HG03521 (cell line): ENCODE results near the gene RAB22A.

Source experiments
- ATAC-seq: cut with Tn5 transposase; IDR thresholded peaks from one replicate; pipeline ENCODE4 v1.9.1; 2021; ENCODE audit warnings: mild to moderate bottlenecking, moderate library complexity; ENCODE audit not compliant: unreplicated experiment

Gene RAB22A

DNA sequence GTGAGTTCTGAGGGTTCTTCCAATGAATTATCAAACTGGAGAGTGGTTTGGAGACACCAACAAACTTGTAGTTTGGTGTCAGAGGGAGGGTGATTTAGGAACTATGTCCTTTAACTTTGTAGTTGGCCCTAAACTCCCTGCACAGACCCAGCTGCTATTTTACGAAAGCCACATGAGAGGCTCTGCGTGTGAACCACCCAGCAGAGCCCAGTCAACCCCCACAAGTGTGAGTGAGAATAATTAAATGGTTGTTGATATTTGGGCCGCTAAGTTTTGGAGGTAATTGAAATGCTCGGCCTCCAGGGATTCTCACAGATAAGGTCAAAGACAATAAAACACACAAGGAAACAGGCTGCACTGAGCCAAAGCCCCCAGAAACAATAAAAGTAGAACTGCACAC, 72.6 kb downstream of the RAB22A start:
- ATAC-seq: no peak

DNA sequence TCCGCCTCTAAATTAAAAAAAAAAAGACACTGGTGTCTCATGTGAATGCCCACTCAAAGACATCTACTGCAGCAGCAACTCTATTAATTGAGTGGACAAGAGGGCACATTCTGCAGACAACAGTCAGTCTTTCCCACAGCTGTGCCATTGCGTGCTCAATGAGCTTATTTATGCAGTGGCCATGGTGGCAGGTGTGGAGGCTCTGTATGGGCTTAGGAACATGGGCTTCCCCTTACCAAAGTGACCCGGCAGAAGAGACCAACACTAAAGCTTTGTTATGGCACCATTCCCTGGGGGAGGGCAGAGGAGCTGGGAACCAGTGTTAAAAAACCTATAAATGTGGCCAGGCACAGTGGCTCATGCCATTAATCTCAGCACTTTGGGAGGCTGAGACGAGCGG, 75.3 kb downstream of the RAB22A start:
- ATAC-seq: no peak

DNA sequence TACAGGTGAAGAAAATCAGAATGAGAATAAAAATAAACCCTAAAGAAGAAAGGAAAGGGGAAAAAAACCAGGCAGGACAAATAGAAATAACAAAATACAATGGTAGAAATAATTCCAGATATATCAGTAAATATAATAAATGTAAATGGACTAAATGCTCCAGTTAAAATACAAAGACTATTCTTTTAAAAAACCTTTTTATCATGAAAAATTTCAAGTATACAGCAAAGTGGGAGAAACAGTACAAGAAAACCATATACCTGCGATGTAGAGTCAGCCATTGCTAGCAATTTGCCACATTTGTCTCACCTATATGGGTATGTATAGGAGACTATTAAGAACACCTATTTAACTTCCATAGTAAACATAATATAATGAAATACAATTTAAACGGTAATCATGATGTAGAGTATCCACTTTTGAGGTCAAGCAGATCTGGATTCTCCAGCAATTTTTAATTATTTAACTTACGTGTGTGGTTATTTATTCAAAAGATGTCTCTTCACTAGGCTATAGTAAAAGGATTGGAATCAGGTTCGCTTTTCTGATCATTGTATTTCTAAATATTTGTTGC, 78.6 kb downstream of the RAB22A start:
- no peak for ATAC-seq

DNA sequence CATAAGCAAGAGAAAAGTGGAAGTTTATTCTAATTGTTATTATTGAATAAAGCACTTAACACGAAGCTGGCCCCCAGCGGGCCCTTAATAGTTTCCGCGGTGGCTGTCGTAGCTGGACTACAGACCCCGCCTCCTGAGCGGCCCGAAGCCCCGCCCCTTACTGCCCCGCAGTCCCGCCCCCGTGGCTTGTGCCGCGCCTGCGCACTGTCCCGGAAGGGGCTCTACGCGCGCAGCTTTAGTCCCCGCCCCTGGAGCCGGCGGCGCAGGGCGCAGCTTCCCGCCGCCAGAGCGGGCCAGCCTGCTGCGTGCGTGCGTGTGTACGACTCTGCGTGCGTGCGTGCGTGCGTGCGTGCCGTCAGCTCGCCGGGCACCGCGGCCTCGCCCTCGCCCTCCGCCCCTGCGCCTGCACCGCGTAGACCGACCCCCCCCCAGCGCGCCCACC, 79.4 kb downstream of the RAB22A start, which contains the start of gene VAPB:
Gene VAPB, plus strand, starts transcription at position 348 of the 442 bp plus-strand sequence. CDS start 231 bp downstream, outside the sequence.
- peak; percentile 97 for ATAC-seq

DNA sequence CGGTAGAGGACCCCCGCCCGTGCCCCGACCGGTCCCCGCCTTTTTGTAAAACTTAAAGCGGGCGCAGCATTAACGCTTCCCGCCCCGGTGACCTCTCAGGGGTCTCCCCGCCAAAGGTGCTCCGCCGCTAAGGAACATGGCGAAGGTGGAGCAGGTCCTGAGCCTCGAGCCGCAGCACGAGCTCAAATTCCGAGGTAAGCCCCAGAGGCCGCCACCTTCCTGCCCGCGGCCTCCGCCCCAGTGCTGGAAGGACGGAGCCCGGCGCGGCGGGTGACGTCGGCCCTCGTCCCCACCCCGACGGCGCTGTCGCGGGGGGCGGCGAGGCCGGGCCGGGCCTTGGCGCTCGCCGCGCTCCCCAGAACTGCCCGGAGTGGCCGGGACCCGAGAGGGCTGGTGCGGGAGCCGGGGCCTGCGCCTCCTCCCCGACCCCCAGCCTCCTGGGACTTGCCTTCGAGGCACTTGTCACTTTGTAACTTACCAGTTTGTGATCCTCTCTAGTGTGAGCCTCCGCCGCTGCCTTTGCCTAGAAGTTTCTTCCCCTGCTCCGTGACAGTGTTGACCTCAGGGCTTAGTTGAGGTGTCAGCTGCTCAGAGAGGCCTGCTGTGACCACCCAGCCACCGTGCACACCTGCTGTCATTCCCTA, 79.9 kb downstream of the RAB22A start:
- peak; percentile 26 for ATAC-seq

DNA sequence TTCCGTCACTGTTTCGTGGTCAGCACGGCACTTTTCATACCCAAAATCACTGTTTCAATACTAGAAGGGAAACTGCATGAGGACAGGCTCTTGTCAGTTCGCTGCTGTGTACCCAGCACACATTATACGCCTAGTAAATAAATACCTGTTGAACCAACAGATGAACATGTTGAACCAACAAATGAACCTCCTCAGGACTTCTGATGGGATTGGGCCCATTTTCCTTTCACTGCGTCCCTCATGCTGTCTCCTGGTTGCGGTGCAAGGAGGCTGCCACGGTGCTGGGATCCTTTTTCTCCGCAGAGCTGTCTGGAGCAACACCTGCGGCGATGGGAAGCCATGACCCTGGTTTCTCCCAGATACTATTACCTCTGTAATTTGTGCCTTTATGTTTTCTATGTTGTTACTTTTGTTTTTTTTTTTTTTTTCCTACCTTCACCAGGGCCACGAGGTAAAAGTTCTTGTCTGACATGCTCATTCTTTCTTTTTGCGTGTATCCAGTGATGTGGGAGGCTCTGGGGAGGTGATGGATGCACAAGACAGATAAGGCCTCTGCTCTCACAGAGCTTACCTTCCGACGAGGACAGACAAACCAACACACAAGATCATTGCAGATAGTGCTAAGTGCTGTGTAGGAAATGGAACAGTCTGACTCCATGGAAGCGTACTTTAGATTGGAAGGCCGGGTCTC, 80.6 kb downstream of the RAB22A start:
- no peak for ATAC-seq

DNA sequence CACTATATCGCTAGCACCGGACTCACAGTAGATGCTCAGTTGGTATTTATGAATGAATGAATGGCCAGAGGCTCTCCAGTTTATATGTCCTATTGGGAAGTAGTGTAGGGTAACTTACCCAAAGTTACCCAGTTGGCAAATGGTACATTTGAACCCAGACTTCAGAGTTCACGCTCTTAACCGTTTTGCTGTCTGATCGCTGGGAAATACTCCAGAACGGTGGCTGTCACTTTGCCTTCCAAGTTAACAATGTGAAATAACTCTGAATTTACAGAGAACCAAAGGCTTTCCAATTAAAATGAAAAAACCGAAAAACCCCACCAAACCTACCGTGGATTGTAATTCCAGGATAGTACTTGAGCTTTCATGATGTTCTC, 81.1 kb downstream of the RAB22A start:
- ATAC-seq: no peak

DNA sequence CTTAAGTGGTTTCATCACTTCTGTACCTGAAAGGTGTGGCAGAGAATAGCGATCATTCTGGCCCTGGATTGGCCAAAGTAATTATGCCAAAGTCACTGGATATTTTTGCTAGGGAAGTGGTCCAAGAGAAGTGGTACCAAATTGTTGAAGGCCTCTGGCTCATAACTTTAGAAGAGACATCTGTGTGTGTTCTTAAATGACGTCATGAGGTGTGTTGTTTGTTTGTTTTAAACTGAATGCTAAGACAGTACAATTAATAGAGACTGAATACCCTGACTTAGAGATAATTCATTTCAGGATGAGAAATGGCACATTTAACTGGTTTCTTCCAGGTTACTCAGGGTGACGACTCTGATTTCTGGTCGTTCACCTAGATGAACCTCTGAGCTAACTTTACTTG, 82.8 kb downstream of the RAB22A start:
- no peak for ATAC-seq

DNA sequence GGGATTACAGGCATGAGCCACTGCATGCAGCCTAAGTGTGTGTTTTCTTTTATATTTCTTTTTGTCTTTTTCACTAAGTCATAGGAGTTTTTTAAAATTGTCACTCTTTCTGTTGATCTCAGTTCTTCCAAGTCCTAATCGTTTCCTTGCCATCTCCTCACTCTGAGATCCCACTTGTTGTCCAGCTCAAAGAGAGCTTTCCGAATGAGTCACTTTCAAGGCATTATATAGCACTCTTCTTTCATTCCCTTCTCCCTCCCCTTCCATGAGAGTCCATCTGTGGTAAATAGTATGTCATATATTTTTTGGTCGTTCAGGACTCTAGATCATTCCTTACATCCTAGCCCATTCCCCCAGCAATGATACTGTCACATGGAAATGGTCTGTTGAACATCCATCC, 83.8 kb downstream of the RAB22A start:
- no peak for ATAC-seq

DNA sequence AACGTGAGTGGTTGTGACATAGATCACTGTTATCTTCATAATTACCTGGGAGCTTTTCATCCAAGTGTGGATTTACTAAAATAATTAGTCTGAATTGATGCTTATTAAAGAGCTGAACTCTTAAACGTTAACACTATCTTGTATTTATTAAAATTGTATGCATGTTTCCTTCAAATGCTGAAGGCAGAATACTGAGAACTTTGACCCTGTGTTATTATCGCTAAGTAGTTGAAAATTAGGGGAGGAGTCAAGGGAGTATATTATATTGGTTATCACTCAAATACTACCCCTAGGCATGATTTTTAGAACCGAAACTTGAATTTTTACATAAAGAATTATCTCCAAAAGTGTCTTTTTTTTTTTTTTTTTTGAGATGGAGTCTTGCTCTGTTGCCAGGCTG, 85.3 kb downstream of the RAB22A start:
- ATAC-seq: no peak

DNA sequence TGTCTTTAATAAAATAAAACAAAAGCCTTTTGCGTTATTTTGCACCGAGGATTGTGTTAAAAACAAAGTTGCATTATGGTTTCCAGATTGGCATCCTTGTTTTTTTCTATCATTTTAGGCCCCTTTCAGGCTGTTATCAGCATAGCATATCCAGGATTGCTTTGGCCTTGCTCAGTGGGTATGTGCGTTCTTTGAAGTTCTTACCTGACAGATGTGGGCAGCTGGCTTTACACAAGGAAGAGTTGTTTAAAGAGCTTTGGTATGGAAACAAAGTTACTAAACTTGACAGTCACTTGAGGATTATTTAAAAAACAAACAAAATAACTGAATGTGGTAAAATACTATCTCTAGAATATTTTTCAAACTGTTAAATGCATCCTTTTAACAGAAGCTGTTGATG, 86.1 kb downstream of the RAB22A start:
- no peak for ATAC-seq

DNA sequence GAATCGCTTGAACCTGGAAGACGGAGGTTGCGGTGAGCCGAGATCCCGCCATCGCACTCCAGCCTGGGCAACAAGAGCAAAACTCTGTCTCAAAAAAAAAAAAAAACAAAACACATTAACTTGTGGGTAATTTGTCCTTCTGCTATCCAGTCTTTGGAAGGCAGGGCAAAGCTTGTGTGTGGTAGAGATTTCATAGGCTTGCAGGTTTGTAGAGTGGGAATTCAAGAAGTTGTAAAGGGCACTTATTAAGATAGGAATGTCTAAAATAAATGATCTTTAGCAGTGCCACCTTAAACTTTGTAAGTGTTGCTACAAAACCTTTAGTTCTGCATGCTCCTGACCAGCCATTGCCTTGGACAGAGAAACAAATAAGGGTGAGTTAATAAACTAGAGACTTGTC, 87.9 kb downstream of the RAB22A start:
- no peak for ATAC-seq

DNA sequence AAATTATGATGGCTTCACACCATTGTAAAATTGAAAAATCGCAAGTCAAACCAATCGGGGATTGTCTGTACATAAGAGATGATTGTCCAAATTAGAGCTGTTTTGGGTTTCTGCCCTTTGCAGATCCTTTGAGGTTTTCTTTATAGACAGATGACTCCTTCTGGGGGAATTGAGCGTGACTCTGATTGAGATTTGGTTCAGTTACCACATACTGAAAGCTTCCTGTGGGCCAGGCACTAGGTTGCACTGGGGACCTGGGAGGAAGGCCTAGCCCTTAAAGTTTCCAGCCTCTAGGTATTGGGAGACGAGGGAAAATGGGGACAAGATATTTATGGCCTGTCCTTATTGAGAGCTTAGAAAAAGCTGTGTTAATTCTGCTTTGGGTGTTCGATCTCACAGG, 88.7 kb downstream of the RAB22A start:
- ATAC-seq: no peak

DNA sequence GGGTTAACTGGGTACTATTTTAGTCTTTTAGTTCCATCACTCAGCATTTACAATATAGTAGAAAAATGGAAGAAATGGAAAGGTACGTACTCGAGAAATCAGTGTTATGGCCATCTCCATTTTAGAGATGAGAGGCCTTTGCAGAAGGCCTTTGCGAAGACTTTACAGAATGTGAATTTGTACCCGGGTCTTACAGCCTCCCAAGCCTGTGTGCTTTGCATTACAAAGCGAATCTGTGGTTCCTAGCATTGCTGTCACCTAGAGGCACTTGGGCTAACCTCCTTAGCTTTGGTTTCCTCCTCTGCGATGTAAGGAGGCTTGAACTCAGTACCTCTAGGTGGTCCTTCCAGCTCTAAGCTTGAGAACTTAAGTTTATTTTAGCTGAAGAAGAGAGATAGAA, 90.4 kb downstream of the RAB22A start:
- no peak for ATAC-seq

DNA sequence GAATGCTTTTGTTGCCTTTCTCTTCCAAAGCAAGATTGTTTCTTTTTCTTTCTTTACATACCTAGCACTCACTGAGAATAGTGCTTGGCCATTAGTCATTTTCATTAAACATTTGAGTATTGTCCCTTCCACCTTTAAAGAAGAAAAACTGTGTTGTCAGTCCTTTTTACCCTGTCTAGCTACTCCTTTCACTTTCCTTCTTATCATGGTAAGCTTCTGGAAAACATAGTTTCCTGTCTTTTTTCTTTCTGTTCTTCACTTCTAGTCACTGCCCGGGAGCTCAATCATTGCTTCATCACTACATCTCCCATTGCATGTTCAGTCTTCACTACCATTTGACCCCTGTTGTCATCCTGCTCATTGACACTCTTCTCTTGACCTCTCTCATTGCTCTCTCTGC, 91.6 kb downstream of the RAB22A start:
- no peak for ATAC-seq

DNA sequence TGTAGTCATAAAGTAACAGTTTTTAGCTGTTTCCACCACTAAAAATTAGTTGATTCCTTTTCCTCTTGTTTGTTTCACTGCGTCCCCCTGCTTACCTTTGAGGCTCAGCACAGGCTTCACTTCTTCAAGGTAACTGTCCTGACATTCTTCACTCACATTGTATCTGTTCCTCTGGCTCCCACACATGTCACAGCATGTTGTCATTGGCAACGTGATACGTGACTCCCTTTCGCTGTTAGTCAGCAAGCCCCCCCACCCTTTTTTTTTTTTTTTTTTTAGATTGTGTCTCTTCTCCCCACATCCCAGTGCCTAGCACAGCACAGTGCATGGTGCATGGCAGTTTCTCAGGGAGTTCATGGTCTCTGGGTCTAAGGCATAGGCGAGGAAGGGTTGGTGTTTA, 92.8 kb downstream of the RAB22A start:
- no peak for ATAC-seq

DNA sequence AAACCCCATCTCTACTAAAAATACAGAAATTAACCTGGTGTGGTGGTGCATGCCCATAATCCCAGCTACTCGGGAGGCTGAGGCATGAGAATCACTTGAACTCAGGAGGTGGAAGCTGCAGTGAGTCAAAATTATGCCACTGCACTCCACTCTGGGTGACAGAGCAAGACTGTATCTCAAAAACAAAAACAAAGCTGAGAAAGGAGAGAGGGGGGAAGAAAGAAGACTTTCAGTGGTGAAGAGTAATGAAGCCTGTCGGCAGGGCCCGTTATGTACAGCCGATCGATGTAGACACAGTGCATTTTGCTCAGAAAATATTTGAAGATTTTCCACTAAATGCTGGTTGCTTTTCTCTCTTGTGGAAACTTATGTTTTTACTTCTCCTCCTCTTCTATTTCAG, 93.3 kb downstream of the RAB22A start:
- peak; percentile 81 for ATAC-seq

DNA sequence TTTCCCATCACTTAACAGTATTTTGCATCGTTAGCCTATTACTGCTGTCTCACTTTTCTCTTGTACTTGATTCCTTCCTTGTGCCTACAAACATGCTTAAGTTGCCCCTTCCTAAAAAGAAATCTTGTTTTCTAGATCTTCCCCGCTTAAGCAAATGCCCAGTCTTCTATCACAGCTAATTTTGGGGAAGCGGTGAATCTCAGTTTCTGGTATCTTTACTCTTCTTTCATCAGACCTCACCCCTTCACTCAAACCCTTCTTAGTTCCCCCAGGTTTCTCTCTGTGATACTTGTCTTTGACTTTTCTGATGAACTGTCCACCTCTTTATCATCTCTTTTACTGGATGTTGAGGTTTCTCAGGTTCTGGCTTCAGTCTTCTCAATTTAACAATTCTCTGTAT, 93.8 kb downstream of the RAB22A start:
- ATAC-seq: no peak

DNA sequence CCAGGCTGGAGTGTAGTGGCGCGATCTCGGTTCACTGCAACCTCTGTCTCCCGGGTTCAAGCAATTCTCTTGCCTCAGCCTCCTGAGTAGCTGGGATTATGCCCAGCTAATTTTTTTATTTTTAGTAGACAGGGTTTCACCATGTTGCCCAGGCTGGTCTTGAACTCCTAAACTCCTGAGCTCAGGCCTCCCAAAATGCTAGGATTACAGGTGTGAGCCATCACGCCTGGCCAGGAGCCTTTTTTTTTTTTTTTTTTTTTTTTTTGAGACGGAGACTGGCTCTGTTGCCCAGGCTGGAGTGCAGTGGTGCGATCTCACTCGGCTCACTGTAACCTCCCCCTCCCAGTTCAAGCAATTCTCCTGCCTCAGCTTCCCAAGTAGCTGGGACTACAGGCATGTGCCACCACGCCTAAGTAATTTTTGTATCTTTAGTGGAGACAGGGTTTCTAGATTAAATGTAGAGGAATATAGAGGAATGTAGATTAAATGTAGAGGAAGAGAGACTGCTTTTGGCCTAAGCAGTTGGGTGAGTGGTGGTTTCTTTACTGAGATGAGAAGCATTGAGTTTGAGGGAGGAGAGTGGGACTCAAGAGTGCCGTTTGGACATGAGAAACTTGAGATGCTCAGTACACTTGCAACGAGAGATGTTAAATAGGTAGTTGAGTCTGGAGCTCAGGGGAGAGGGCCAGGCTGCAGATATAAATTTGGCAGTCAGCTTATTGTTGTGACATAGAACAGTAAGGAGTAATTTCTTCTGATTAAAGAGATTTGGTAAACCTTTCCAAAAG, 96.2 kb downstream of the RAB22A start:
- no peak for ATAC-seq

DNA sequence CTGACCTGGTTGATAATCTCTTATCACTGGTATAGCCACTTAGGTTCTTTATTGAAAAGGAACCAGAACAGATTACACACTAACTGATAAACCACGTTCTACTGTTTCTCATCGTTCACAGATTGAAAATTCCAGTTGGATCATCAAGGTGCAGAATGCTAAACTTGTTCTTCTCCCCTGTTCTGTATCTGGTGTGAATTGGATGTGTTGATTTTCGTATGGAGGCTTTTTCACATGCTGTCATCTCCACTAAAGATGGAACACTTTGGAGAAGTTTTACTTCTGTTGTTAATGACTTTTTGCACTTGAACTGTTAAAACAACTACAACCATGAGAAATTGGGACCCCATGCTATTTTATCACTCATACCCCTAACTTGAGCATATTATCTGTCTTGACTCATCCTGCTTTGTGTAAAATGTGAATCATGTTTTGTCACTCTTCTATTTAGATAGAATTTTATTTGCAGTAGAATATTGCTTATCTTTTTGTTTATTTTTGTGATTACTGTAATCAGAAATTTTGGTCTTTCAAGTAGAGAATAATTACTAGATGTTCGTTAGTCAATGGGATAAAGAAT, 97.0 kb downstream of the RAB22A start:
- ATAC-seq: no peak

DNA sequence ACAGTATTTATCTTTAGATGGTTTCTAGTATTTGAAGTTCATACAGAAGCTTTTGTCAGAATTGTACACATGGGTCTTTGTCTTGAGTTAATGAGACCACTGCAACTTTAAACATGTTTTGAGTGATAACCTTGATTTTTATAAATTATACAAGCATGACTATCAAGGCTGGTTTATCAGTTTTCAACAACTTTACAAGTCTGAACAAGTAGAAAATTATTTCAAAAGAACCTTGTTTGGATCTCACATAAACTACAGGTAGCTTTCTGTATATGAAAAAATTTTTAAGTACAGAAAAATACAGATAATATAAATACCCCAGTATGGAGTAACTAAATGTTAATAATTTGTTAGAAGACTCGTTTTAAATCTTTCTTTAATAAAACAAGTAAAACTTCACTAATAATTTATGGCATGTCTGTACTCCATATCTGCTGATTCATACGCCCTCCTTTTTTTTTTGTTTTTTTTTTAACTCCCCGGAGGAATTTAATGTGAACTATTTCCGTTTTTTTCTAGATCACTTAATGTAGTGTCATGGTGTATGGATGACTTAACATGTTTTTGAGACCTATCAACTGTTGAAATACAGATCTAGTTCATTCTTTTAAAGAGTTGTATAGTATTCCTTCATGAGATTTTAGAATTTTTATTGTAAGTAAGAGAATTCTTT, 97.8 kb downstream of the RAB22A start:
- ATAC-seq: no peak
